Urothelium cell line (cell line): ENCODE results near the gene AKR7A3.
"Not testable (repeated sequence)": the region's sequence is repeated elsewhere in the genome, so short reads cannot be mapped to it uniquely, and the experiment has no call there.

Experiments used
- DNase-seq: peaks from one replicate; pipeline ENCODE4 v3.0.0; 2011; ENCODE audit warnings: low spot score, mixed read lengths
- FAIRE-seq: peaks from 2 replicates; lab custom pipeline; 2011; peaks lifted over from hg19 to GRCh38; lab: Jason Lieb, UNC

The AKR7A3 gene

GRCh38 chr1:19300211-19300610 is 11.6 kb upstream of the AKR7A3 start:
- DNase-seq: no peak
- FAIRE-seq: no peak

GRCh38 chr1:19294638-19295037 is 6.1 kb upstream of the AKR7A3 start:
- FAIRE-seq: no peak

DNA sequence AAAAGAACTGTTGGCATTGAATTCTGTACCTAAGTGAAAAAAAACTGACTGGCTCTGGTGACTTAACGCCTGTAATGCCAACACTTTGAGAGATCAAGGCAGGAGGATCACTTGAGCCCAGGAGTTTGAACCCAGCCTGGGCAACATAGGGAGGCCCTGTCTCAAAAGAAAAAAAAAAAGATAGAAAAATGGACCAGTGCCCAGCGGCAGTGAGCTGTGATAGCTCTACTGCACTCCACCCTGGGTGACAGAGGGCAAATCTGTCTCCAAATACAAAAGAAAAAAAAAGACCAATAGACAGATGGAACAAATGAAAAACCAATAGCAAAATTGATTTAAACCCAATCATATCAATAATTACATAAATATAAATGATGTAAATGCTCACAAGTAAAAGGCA is 674 bp upstream of the AKR7A3 start:
- FAIRE-seq: no peak
- no peak for DNase-seq

More at GRCh38 chr1:19294638-19295037, 6.1 kb upstream of the AKR7A3 start:
- no peak for DNase-seq

DNA sequence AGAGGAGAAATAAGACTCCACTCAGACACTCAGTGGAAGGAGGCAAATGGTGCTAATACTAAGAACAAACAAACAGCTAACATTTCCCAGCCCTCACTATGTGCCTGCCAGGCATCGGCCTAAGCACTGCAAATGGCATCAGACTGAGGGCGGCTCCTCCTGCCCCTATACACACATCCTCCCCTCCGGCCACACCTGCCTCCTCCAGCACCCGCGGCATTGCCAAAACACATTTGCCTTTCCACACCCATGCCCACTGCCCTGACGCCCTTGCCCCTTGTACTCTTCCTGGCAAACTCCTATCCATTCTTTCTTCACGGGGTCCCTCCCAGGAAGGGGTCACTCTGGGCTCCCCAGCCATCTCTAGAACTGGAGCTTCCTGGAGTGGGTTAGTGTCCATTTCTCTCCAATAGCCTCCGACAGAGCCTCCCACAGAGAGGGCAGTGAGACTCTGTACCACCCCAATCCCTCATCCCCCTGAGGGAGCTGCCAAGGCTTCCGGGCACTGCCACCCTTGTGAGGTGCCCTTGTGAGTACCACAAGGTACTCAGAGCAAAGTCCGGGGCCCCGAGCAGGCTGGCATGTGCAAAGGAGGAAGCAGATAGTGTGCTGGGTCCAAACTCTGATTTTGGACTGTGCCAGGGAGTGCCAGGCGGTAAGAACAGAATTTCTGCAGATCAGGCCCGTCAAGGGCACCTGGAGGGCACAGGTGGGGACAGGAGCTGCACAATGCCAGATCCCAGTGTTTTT is 959 bp downstream of the AKR7A3 start:
- no peak for DNase-seq
- no peak for FAIRE-seq

DNA sequence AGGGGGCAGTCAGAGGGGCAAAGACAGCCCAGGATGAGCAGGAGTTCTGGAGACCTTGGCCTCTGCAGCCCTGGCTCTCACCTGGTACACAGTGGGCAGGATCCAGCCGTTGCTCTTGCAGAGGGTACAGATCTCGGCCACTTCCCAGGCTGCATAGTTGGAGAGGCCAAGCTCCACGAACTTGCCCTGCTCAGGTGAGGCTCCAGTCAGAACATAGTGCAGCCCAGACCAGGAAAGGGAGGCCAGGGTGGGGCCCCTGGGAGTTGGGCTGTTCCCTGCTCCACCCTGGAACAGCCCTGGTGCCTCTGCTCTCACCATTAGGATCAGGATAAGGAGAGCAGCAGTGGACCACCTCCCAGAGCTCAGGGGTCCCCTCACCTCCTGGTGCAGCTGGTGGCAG is 2.8 kb downstream of the AKR7A3 start:
- not testable (repeated sequence) for DNase-seq

GRCh38 chr1:19285366-19285765 is 3.2 kb downstream of the AKR7A3 start:
- not testable (repeated sequence) for FAIRE-seq

More for the DNA sequence above, 2.8 kb downstream of the AKR7A3 start:
- FAIRE-seq: not testable (repeated sequence)

GRCh38 chr1:19284881-19285280 is 3.7 kb downstream of the AKR7A3 start:
- FAIRE-seq: no peak

More at GRCh38 chr1:19285366-19285765, 3.2 kb downstream of the AKR7A3 start:
- not testable (repeated sequence) for DNase-seq

GRCh38 chr1:19283891-19284290 is 4.7 kb downstream of the AKR7A3 start:
- no peak for FAIRE-seq
- DNase-seq: no peak

More at GRCh38 chr1:19284881-19285280, 3.7 kb downstream of the AKR7A3 start:
- DNase-seq: no peak

GRCh38 chr1:19274636-19275035 is 13.9 kb downstream of the AKR7A3 start:
- DNase-seq (no peak), FAIRE-seq (no peak)

DNA sequence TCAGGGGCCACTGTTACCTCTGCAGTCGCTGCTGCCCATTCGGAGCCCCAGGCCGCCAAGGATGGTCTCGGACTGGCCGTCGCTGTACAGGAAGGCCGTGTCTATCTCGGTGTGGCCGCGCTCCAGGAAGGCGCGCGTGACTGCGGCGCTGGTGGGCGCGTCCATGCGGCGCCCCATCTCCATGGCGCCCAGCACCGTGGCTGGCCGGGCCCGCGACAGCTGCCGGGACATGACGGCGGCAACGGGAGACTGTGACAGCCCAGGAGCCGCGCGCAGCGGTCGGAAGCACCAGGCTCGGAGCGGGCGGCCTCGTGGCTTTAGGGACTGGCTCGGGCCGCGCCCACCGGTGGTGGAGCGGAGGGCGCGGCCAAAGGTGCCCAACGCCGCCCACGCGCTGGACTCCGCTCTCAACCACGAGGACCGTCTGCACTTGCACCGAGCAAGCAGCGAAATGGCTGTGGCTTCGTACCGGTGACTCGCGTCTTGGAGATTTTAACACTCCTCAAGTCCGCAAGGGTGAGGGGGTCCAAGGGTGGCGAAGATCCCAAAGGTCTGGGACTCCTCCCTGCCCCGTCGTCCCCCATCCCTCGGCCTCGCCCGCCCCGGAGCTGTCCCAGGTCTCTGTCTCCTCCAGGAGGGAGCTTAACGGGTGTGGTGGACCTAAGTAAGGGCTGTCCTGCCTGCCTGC is 14.6 kb downstream of the AKR7A3 start:
- not testable (repeated sequence) for FAIRE-seq

DNA sequence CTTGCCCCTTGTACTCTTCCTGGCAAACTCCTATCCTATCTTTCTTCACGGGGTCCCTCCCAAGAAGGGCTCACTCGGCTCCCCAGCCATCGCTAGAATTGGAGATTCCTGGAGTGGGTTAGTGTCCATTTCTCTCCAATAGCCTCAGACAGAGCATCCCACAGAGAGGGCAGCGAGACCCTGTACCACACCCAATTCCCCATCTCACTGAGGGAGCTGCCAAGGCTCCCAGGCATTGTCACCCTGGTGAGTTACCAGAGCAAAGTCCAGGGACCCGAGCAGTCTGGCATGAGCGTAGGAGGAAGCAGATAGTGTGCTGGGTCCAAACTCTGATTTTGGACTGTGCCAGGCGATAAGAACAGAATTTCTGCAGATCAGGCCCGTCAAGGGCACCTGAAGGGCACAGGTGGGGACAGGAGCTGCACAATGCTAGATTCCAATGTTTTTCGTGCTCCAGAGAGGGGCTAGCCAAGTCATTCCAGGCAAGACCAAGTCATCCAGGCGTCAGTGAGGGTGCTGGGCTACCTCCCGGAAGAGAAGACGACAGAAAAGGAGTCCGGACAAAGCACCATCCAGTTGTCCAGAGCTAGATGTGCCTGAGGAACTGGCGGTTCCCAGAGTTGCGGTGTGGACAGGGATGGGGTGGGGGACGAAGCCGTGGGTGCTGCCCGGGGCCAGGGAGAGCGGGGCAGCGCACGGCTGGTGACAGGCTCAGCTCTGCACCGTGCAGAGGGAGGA is 15.3 kb downstream of the AKR7A3 start:
- DNase-seq (no peak), FAIRE-seq (no peak)

More for the DNA sequence above, 14.6 kb downstream of the AKR7A3 start:
- DNase-seq: not testable (repeated sequence)

DNA sequence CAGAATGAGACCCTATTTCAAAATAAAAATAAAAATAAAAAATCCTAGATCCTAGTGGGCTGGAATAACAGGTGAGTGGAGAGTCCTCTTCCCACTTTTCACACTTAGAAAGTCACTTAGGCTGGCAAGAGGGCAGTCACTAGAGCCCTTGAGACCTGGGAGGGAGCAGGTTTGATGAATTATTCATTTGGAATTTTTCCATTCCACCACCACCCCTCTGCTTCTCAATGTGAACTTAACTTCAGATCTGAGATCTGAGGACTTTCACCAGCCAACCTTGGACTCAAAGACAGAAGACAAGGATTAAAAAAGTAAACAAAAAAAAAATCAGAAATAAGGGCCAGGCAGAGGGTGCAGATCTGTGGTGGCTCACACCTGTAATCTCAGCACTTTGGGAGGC is 16.5 kb downstream of the AKR7A3 start:
- DNase-seq (no peak), FAIRE-seq (no peak)

- not testable (repeated sequence) for FAIRE-seq, DNase-seq
Observed at GRCh38 chr1:19270343-19270730, 18.2 kb downstream of the AKR7A3 start.

- DNase-seq, FAIRE-seq: not testable (repeated sequence)
Observed at GRCh38 chr1:19269427-19270342, 18.9 kb downstream of the AKR7A3 start.

DNA sequence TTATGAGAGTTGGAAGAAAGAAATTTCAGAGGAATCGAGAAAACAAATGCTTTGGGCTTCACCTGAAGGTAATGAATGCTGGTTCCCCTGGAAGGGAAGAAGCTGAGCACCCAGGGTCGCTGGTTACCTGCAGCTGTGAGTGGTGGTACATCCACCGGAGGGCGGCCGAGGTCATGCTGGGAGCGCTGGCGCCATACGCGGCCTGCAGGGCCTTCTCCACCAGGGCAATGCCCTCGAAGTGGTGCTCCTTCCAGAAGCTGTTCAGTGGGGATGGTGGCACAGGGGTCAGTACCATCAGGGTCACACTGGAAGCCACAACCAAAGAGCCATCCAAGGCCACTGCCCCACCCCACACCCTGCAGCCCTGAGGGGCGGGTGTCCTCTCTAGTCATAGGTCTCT is 20.1 kb downstream of the AKR7A3 start:
- DNase-seq: no peak
- FAIRE-seq: no peak

DNA sequence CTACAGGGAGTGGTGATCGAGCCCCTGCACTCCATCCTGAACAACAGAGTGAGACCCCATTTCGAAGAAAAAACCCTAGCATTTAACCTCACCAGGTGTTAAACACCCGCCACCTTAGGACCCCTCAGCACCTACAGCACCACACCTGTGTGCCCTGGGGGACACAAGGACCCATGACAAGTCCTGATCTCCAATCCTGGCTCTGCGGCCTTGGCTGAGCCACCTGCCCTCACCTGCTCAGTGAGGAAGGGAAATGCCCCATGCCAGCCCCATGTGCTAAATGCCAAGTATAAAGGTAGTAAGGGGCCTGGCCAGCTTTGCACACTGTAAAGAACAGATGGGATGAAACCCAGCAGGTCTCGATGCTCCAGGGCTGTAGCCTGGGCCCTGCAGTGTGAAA is 25.8 kb downstream of the AKR7A3 start:
- no peak for DNase-seq
- FAIRE-seq: no peak

DNA sequence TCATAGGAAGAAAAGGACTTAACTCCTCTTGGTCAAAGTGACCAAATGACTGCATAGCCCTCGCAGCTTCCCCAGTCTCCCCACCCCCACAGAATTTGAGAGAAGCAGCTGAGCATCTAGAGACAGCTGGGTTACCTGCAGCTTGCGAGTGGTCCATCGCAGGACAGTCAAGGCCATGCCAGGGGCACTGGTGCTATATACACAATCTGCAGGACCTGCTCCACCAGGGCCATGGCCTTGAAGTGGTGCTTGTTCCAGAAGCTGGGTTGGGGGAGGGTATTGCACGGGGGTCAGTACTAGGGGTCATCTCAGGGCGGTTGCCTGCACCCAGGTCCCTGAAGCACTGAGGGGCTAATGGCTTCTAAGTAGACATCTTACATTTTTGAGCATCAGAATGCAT is 26.5 kb downstream of the AKR7A3 start:
- no peak for DNase-seq
- FAIRE-seq: no peak

DNA sequence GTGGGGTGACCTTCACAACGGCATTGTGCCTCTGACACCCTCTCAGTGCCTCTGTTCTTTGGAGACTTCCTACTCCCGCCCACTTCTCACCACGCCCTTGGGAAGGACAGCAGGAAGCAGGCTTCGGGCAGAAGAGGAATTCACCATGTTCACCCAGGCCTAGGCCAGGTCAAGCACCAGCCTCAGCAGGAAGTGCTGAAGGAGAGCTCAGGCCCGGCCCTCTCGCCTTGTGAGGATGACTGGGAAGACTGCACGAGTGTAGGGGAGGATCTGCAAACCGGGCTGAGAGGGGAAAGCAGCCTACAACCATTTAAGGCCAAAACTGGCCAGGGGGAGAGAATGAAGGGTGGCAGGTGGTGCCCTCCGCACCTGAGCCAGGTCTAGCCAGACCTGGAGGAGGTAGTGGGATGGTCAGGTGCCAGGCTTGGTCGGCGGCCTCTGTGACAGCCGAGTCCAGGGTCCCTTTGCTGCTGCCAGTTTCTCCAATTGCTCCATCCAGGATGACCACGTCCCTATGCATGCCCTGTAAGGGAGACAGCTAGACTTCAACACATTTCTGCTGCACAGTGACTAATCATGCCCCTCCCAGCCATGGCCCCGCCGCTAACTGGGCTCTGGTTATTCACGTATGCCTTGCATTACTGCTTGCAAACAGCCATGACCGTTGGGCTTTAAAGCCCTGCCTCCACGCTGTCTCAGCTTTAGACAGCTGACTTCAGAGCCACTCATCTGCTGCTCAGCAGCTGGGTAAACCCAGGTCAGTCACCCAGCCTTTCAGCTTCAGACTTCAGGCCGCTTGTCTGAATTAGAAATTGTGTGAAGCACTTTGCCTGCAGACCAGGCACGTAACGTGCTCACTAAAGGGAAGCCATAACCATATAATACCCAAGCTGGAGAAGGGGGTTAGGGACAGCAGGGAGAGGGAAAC is 28.1 kb downstream of the AKR7A3 start:
- DNase-seq (no peak), FAIRE-seq (no peak)

DNA sequence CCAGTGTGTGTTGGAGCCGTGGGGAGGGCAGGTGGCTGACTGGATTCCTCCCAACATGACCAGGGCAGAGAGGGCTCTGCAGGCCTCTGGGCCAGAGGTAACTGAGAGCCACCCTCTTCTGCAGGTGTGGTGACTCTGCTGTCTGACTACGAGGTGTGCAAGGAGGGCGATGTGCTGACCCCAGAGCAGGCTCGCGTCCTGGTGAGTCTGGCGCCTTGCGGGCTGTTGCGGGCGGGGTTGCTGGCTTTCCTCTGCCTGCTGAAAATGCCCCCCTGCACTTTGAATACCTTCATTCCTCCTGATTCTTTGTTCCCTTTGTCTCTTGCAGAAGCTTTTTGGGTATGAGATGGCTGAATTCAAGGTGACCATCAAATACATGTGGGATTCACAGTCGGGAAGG is 30.2 kb downstream of the AKR7A3 start:
- DNase-seq (no peak), FAIRE-seq (no peak)
